Ecto neural progenitor cell (in vitro differentiated cells): ENCODE results near the gene HAPLN2.
A peak's percentile ranks its signal among the peaks of the same experiment; 100 is the strongest.
"Not testable (repeated sequence)": the region's sequence is repeated elsewhere in the genome, so short reads cannot be mapped to it uniquely, and the experiment has no call there.

ENCODE experiments used
- DNase-seq: peaks from one replicate; pipeline ENCODE4 v3.0.0-alpha.2; 2018; ENCODE audit warnings: low spot score

HAPLN2 gene

GRCh38 chr1:156618853-156619581 lies at the start of gene HAPLN2:
HAPLN2 (plus strand) TSS chr1:156619415; CDS start chr1:156623491, 4,076 bp downstream.
- DNase-seq = peak; percentile 58

GRCh38 chr1:156571261-156571852 lies 47.9 kb upstream of the HAPLN2 start:
- DNase-seq = no peak

- DNase-seq = peak; percentile 90
Observed at GRCh38 chr1:156571919-156572662, 47.1 kb upstream of the HAPLN2 start, which contains the start of gene IQGAP3. IQGAP3 (minus strand) TSS chr1:156572565; CDS start chr1:156572529, 36 bp downstream.

- DNase-seq = no peak
Observed at GRCh38 chr1:156572663-156573018, 46.6 kb upstream of the HAPLN2 start.

GRCh38 chr1:156574039-156574633 lies 45.1 kb upstream of the HAPLN2 start:
- no peak for DNase-seq

GRCh38 chr1:156577550-156577949 lies 41.7 kb upstream of the HAPLN2 start:
- no peak for DNase-seq

GRCh38 chr1:156578055-156578454 lies 41.2 kb upstream of the HAPLN2 start:
- no peak for DNase-seq

GRCh38 chr1:156579472-156579871 lies 39.7 kb upstream of the HAPLN2 start, which contains the start of gene TTC24:
TTC24 (plus strand) TSS chr1:156579723; CDS start chr1:156581365, 1,642 bp downstream.
- DNase-seq = no peak

GRCh38 chr1:156581661-156582387 lies 37.4 kb upstream of the HAPLN2 start:
- no peak for DNase-seq

- DNase-seq = no peak
Observed at GRCh38 chr1:156582388-156583017, 36.7 kb upstream of the HAPLN2 start.

GRCh38 chr1:156583821-156584622 lies 35.2 kb upstream of the HAPLN2 start:
- peak; percentile 76 for DNase-seq

GRCh38 chr1:156584813-156585212 lies 34.4 kb upstream of the HAPLN2 start:
- DNase-seq = no peak

- no peak for DNase-seq
Observed at GRCh38 chr1:156586323-156586722, 32.9 kb upstream of the HAPLN2 start.

- no peak for DNase-seq
Observed at GRCh38 chr1:156586892-156587477, 32.2 kb upstream of the HAPLN2 start.

- not testable (repeated sequence) for DNase-seq
Observed at GRCh38 chr1:156587927-156588326, 31.3 kb upstream of the HAPLN2 start.

- DNase-seq = no peak
Observed at GRCh38 chr1:156589546-156589945, 29.7 kb upstream of the HAPLN2 start.

GRCh38 chr1:156590326-156591180 lies 28.7 kb upstream of the HAPLN2 start:
- DNase-seq = no peak

GRCh38 chr1:156591181-156591431 lies 28.1 kb upstream of the HAPLN2 start:
- no peak for DNase-seq

GRCh38 chr1:156591432-156592157 lies 27.6 kb upstream of the HAPLN2 start, which contains the start of gene NAXE:
NAXE (plus strand) TSS chr1:156591776; CDS start chr1:156591805, 29 bp downstream.
- DNase-seq = peak; percentile 88
